ENCODE data around the gene GALNT1.

GRCh38 chr18:35542356-35542755 is 39.2 kb upstream of the GALNT1 start:
- no peak for TF ChIP-seq CTCF (conservative IDR thresholded peaks at IDR 0.05; ENCODE audit: low read depth, low read length)
- no peak for TF ChIP-seq EZH2 (IDR thresholded peaks at IDR 0.05; ENCODE audit: borderline replicate concordance, low read depth, low read length, poor library complexity, severe bottlenecking)
